Measurements from ENCODE around the gene BARX2.

DNA sequence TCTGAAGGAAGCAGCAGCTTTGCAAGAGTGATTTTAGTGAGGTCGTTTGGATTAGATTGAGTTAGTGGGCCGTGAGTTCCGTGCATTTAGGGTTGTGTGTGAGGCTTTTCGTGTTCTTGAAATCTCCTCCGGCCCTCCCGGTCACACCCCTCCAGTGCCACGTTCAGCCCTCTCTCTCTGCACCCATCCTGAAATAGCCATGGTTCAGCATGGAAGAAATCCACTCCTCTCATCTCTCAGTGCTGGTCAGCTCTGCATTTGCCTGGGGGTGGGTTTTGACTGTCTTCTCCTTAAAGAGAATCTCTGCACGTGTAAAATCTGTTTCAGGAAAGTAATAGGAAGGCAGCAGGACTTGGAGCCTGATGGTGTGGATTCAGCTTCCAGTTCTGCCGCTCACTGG, 19.8 kb downstream of the BARX2 start:
- TF ChIP-seq POLR2A (IDR thresholded peaks at IDR 0.05), result no peak
- no peak for TF ChIP-seq POLR2AphosphoS5 (IDR thresholded peaks at IDR 0.05)

Measured in stomach (tissue), 4 donors.